PC-9 (cell line): ENCODE data around the gene BRPF1. TPM values are rescaled to one million over a fixed set of nuclear protein-coding genes. Genes with fewer than 3 reads are reported as not detected.

Experiments
- BruUV-seq: library from RNA; stranded (reverse); fragments of 400-500 nt; replicated peaks from 2 replicates; lab custom pipeline; 2021; lab: Mats Ljungman, UMichigan
- CTCF ChIA-PET: fragments of 300-600 bp; sonication (Branson Sonifier 250); formaldehyde crosslinking; loops from one replicate; lab custom pipeline; 2022; ENCODE audit warnings: antibody characterized with exemption; lab: Charles Lee
- POLR2A ChIA-PET: fragments of 300-600 bp; sonication (Branson Sonifier 250); formaldehyde crosslinking; loops from one replicate; lab custom pipeline; 2022; ENCODE audit warnings: antibody characterized with exemption; ENCODE audit not compliant: unreplicated experiment; lab: Charles Lee
- DNase-seq, 2 experiments: peaks; one replicate each; pipeline versions ENCODE4 v3.0.0 to v3.0.0-alpha.2; 2015 to 2022; ENCODE audit warnings: mixed read lengths in 1 of 2
- H2AFZ ChIP-seq: fragments of 200-600 bp; sonication (generic); 2 replicates; pipeline ENCODE4 v1.8.1; 2017; ENCODE audit warnings: antibody characterized with exemption
- H3F3A ChIP-seq: fragments of 200-600 bp; sonication (generic); 2 replicates; pipeline ENCODE4 v1.8.1; 2017; ENCODE audit warnings: antibody characterized with exemption, mild to moderate bottlenecking, low read depth; ENCODE audit not compliant: insufficient read depth
- H3K27ac ChIP-seq: fragments of 200-600 bp; sonication (generic); 2 replicates; pipeline ENCODE4 v1.6.1; 2016; ENCODE audit warnings: mixed run types
- H3K27me3 ChIP-seq: fragments of 200-600 bp; sonication (generic); 2 replicates; pipeline ENCODE4 v1.6.1; 2016; ENCODE audit warnings: low read depth, mixed run types; ENCODE audit not compliant: insufficient read depth
- H3K36me3 ChIP-seq: fragments of 200-600 bp; sonication (generic); 2 replicates; pipeline ENCODE4 v1.6.1; 2016; ENCODE audit warnings: low read depth, mixed run types
- H3K4me1 ChIP-seq: fragments of 200-600 bp; sonication (generic); replicated peaks from 2 replicates; pipeline ENCODE4 v1.6.1; 2016; ENCODE audit warnings: mixed run types; ENCODE audit not compliant: insufficient read depth
- H3K4me2 ChIP-seq: fragments of 200-600 bp; sonication (generic); 2 replicates; pipeline ENCODE4 v1.6.1; 2017; ENCODE audit warnings: mixed run types
- H3K4me3 ChIP-seq: fragments of 200-600 bp; sonication (generic); 2 replicates; pipeline ENCODE4 v1.6.1; 2016; ENCODE audit warnings: mixed run types
- H3K79me2 ChIP-seq: fragments of 200-600 bp; sonication (generic); 2 replicates; pipeline ENCODE4 v1.6.1; 2017; ENCODE audit warnings: low read depth, mixed run types
- H3K9me2 ChIP-seq: fragments of 200-600 bp; sonication (generic); 2 replicates; pipeline ENCODE4 v1.8.1; 2017; ENCODE audit warnings: mild to moderate bottlenecking; ENCODE audit not compliant: insufficient read depth
- H3K9me3 ChIP-seq: fragments of 200-600 bp; sonication (generic); 2 replicates; pipeline ENCODE4 v1.8.1; 2016; ENCODE audit warnings: low read depth; ENCODE audit not compliant: insufficient read depth
- H4K20me1 ChIP-seq: fragments of 200-600 bp; sonication (generic); 2 replicates; pipeline ENCODE4 v1.8.1; 2017; ENCODE audit not compliant: insufficient read depth
- EZH2 ChIP-seq: fragments of 200-600 bp; sonication (generic); IDR thresholded peaks from 2 replicates; pipeline ENCODE4 v1.8.0; 2017; ENCODE audit warnings: antibody characterized with exemption, low read depth
- intact Hi-C: fragments of 100-400 bp; cut with micrococcal nuclease; formaldehyde crosslinking; loops from one replicate; pipeline ENCODE4 v1.10.0; 2022; ENCODE audit not compliant: unreplicated experiment
- total RNA-seq: library from RNA; stranded (reverse); gene quantifications from 2 replicates; pipeline ENCODE4 v1.2.3, GENCODE V29; 2021
- TF ChIP-seq, protein P1 (sequence below): fragments of 200-600 bp; sonication (generic); conservative IDR thresholded peaks from 2 replicates; pipeline ENCODE4 v1.6.1; 2017; ENCODE audit warnings: mixed run types, antibody characterized with exemption, mild to moderate bottlenecking, moderate library complexity

The BRPF1 gene
- total RNA-seq, 1 experiment from 2014 or later = 15.9 TPM

DNA sequence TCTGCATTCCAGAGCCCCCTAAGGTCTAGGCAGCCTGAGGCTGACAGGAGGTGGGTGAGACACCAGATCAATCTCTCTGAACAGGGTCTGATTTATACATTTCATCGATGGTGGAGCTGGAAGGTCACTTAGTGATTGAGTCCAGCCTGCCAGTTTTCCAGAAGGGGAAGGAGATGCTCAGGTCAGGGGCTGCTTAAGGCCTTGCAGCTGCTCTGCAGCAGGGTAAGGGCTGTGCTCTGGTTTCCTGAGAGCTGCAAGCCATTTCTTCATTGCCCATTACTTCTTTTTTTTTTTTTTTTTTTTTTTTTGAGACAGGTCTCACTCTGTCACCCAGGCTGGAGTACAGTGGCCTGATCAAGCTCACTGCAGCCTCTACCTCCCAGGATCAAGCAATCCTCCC, 50.0 kb downstream of the BRPF1 start:
- Histone ChIP-seq H3F3A (0 out of 2 replicates have a peak, but pooled peaks cover 3% of the 10 kb centered on the region), H3K4me3 (no peak overlapping the region), H2AFZ (no peak overlapping the region), H3K79me2 (no peaks in the 10 kb centered on the region), H3K27ac (no peak overlapping the region), H3K36me3 (peaks cover 2% of the 10 kb centered on the region), H3K4me2 (no peak overlapping the region), H3K27me3 (no peaks in the 10 kb centered on the region), H4K20me1 (no peaks in the 10 kb centered on the region), H3K9me3 (no peaks in the 10 kb centered on the region), H3K4me1 (no peaks in the 10 kb centered on the region), H3K9me2 (no peaks in the 10 kb centered on the region)
- intact Hi-C loops = no loop called here
- no TSS peak for BruUV-seq
- TF ChIP-seq EZH2 = no peak
- TF ChIP-seq, protein P1, sequence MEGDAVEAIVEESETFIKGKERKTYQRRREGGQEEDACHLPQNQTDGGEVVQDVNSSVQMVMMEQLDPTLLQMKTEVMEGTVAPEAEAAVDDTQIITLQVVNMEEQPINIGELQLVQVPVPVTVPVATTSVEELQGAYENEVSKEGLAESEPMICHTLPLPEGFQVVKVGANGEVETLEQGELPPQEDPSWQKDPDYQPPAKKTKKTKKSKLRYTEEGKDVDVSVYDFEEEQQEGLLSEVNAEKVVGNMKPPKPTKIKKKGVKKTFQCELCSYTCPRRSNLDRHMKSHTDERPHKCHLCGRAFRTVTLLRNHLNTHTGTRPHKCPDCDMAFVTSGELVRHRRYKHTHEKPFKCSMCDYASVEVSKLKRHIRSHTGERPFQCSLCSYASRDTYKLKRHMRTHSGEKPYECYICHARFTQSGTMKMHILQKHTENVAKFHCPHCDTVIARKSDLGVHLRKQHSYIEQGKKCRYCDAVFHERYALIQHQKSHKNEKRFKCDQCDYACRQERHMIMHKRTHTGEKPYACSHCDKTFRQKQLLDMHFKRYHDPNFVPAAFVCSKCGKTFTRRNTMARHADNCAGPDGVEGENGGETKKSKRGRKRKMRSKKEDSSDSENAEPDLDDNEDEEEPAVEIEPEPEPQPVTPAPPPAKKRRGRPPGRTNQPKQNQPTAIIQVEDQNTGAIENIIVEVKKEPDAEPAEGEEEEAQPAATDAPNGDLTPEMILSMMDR = no peak
- ChIA-PET CTCF (no interaction called here), POLR2A (interaction anchor here (0.5 to 0.7 kb wide), 2 partner anchors 9 to 152 kb away, joined by 3 to 9 read pairs; partner anchors contain the start of gene CRELD1)
- DNase-seq = no peak

DNA sequence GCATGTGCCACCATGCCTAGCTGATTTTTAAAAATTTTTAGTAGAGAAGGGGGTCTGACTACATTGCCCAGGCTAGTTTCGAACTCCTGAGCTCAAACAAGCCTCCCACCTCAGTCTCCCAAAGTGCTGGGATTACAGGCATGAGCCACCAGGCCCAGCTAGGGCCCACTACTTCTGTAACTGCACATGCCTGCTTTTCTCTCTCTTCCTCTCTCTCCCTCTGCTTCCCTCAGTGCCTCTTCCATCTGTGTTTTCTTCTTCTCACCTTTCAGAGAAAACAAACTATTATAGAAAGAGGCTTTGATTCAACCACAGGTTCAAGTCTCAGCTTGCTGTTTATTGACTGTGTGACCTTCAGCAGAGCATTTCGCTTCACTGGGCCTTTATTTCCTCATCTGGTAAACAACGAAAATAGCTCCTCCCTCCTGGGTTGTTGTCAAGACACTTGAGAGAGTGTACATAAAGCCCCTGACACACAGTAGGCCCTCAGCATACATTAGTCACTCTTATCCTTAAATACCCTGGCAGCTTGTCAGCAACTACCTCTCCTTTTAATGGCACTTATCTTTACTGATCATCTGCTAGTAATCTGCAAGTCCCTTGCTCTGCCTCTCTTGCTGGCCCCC, 50.6 kb downstream of the BRPF1 start:
- 0 out of 2 replicates have a peak, but pooled peaks cover 3% of the 10 kb centered on the region for H3F3A ChIP-seq
- no peak for TF ChIP-seq EZH2
- TF ChIP-seq, protein P1 = no peak
- no peak overlapping the region for H3K4me3 ChIP-seq
- H3K36me3 ChIP-seq = peaks cover 8% of the 10 kb centered on the region
- ChIA-PET POLR2A (interaction anchor here (0.5 to 0.7 kb wide), 2 partner anchors 9 to 152 kb away, joined by 3 to 9 read pairs; partner anchors contain the start of gene CRELD1), CTCF (no interaction called here)
- no peaks in the 10 kb centered on the region for H3K4me1 ChIP-seq
- no peak overlapping the region for H2AFZ ChIP-seq
- H3K27ac ChIP-seq = no peak overlapping the region
- no TSS peak for BruUV-seq
- H3K9me3 ChIP-seq = no peaks in the 10 kb centered on the region
- intact Hi-C loops = no loop called here
- no peaks in the 10 kb centered on the region for H4K20me1 ChIP-seq
- H3K79me2 ChIP-seq = no peaks in the 10 kb centered on the region
- no peak for DNase-seq
- no peaks in the 10 kb centered on the region for H3K27me3 ChIP-seq
- H3K9me2 ChIP-seq = no peaks in the 10 kb centered on the region
- H3K4me2 ChIP-seq = no peak overlapping the region

DNA sequence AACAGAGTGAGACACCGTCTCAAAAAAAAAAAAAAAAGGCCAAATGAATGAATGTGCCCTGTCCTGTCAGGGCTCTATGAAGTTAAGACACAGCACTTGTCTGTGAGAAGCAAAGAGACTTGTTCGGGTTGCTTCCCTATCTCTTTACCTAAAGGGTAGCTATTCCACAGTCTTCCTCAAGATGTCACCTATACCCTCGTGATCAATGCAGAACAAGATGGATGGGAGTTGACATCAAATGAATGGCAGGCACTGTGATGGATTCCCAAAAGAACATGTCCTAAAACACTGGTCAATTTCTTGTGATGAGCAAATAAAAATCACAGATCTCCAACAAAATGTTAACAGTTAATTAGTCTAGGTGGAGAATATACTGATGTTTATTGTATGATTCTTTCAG, 51.2 kb downstream of the BRPF1 start:
- no peak overlapping the region for H2AFZ ChIP-seq
- H3K27ac ChIP-seq = no peak overlapping the region
- 0 out of 2 replicates have a peak, but pooled peaks cover 3% of the 10 kb centered on the region for H3F3A ChIP-seq
- no peaks in the 10 kb centered on the region for H4K20me1 ChIP-seq
- no peak overlapping the region for H3K4me3 ChIP-seq
- no peaks in the 10 kb centered on the region for H3K79me2 ChIP-seq
- CTCF ChIA-PET = no interaction called here
- intact Hi-C loops = no loop called here
- H3K9me2 ChIP-seq = no peaks in the 10 kb centered on the region
- no peak for DNase-seq
- no peaks in the 10 kb centered on the region for H3K9me3 ChIP-seq
- BruUV-seq = no TSS peak
- no peak overlapping the region for H3K4me2 ChIP-seq
- H3K27me3 ChIP-seq = no peaks in the 10 kb centered on the region
- POLR2A ChIA-PET = no interaction called here
- TF ChIP-seq, protein P1 = peak; percentile 38
- TF ChIP-seq EZH2 = no peak
- H3K36me3 ChIP-seq = peaks cover 11% of the 10 kb centered on the region
- H3K4me1 ChIP-seq = no peaks in the 10 kb centered on the region
